ENCODE results near the gene TGM4. TPM values are rescaled to one million over a fixed set of nuclear protein-coding genes. Genes with fewer than 3 reads are reported as not detected.

TGM4 gene
- total and polyA plus RNA-seq, 2 experiments from 2014 or later, result not detected

DNA sequence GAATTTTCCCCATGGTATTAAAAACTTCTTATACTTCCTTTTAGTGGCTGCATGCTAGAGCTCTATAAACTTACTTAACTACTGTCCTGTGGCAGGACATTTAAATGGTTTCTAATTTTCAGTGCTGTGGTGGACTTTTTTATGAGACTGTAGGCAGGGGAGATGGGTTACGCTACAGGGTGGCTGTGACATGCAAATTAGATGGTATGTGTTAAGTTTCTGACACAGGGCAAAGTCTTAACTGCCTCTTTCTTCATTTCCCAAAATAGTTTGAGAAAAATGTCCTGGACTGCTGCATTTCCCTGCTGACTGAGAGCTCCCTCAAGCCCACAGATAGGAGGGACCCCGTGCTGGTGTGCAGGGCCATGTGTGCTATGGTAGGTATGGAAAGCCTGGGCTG lies 22.0 kb downstream of the TGM4 start:
- H3K9me3 Mint-ChIP-seq, result no peaks in the 10 kb centered on the region; the same call in 2 of the 3 replicates
- ATAC-seq (no peak), DNase-seq (ENCODE audit: low spot score) (no peak)
- H3K27me3 Mint-ChIP-seq (ENCODE audit: insufficient read depth, low read depth, poor library complexity), result peaks cover 12% of the 10 kb centered on the region
- H3K79me2 ChIP-seq (replicated peaks; ENCODE audit: insufficient read depth), result no peaks in the 10 kb centered on the region
- H3K4me3 Mint-ChIP-seq, result no peak overlapping the region
- H3K9me2 ChIP-seq (ENCODE audit: insufficient read depth), result no peaks in the 10 kb centered on the region
- H3K4me1 Mint-ChIP-seq, result peaks cover 18% of the 10 kb centered on the region
- TF ChIP-seq JUNB (IDR thresholded peaks at IDR 0.05; ENCODE audit: unreplicated experiment) (no peak), CREB1 (CRISPR knock-in tag; IDR thresholded peaks at IDR 0.05; ENCODE audit: low read depth) (no peak), NANOG (IDR thresholded peaks at IDR 0.05; ENCODE audit: borderline replicate concordance) (no peak), EZH2 (IDR thresholded peaks at IDR 0.05; ENCODE audit: low read depth, unreplicated experiment) (no peak), EZH2phosphoT487 (IDR thresholded peaks at IDR 0.05; ENCODE audit: unreplicated experiment) (no peak), ZNF331 (CRISPR knock-in tag; IDR thresholded peaks at IDR 0.05; ENCODE audit: low read depth) (no peak)
- TF ChIP-seq, protein P1, sequence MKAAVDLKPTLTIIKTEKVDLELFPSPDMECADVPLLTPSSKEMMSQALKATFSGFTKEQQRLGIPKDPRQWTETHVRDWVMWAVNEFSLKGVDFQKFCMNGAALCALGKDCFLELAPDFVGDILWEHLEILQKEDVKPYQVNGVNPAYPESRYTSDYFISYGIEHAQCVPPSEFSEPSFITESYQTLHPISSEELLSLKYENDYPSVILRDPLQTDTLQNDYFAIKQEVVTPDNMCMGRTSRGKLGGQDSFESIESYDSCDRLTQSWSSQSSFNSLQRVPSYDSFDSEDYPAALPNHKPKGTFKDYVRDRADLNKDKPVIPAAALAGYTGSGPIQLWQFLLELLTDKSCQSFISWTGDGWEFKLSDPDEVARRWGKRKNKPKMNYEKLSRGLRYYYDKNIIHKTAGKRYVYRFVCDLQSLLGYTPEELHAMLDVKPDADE (IDR thresholded peaks at IDR 0.05), result no peak
- no peaks in the 10 kb centered on the region for H3K36me3 Mint-ChIP-seq (ENCODE audit: low read depth)
- no peak overlapping the region for H3K27ac ChIP-seq (ENCODE audit: low read depth)
- no peak overlapping the region for H3K4me3 ChIP-seq
- no peaks in the 10 kb centered on the region for H3F3A ChIP-seq (replicated peaks; ENCODE audit: low read depth)
- no peak overlapping the region for H3K27ac Mint-ChIP-seq
- H3K36me3 ChIP-seq (ENCODE audit: insufficient read depth), result no peaks in the 10 kb centered on the region
- no peaks in the 10 kb centered on the region for H4K20me1 ChIP-seq (replicated peaks; ENCODE audit: insufficient read depth)
- H3K4me1 ChIP-seq (ENCODE audit: insufficient read depth), result no peaks in the 10 kb centered on the region; the same call in 1 of the 2 replicates
- no peak overlapping the region for H2AFZ ChIP-seq
- no peaks in the 10 kb centered on the region for H3K27me3 ChIP-seq (ENCODE audit: insufficient read depth)
- H3K4me2 ChIP-seq, result no peak overlapping the region

DNA sequence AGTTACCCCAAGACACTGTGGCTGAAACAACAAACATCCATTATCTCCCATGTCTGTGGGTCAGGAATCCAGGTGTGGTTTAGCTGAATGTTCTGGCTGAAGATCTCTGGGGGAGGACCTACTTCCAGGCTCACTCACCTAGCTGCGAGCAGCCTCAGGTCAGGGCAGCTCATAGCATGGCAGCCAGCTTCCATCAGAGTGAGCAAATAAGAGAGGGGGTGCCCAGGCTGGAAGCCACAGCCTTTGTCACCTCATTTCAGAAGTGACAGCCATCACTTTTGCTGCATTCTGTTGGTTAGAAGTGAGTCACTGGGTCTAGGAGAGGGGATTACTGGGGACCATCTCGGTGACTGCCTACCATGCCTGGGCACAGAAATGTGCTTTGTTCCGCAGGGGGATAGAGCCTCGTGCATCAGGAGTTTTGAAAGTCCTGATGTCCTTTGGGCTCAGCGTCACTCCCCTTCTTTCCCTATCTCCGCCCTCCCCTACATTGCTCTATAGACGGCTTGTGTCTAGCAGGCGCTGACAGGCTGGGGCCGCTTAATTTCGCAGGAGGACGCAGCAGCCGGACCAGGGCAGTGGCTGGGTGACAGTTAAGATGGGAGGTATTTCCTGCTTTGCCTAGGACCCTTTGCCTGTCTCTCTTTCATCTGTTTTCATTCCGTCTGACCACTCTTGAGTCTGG lies 25.4 kb downstream of the TGM4 start:
- no peak overlapping the region for H3K4me3 Mint-ChIP-seq
- Histone ChIP-seq H3K27ac (ENCODE audit: low read depth) (no peak overlapping the region), H3K36me3 (ENCODE audit: insufficient read depth) (no peaks in the 10 kb centered on the region), H3K9me2 (ENCODE audit: insufficient read depth) (no peaks in the 10 kb centered on the region), H3K27me3 (ENCODE audit: insufficient read depth) (no peaks in the 10 kb centered on the region), H2AFZ (peak overlapping the region; percentile 91), H3K4me3 (no peak overlapping the region), H4K20me1 (replicated peaks; ENCODE audit: insufficient read depth) (no peaks in the 10 kb centered on the region), H3F3A (replicated peaks; ENCODE audit: low read depth) (no peaks in the 10 kb centered on the region), H3K4me1 (ENCODE audit: insufficient read depth) (no peaks in the 10 kb centered on the region; the same call in 1 of the 2 replicates), H3K4me2 (no peak overlapping the region), H3K79me2 (replicated peaks; ENCODE audit: insufficient read depth) (no peaks in the 10 kb centered on the region)
- H3K27ac Mint-ChIP-seq, result no peak overlapping the region
- H3K27me3 Mint-ChIP-seq (ENCODE audit: insufficient read depth, low read depth, poor library complexity), result peaks cover 13% of the 10 kb centered on the region
- H3K4me1 Mint-ChIP-seq, result peaks cover 18% of the 10 kb centered on the region
- ATAC-seq (peak; percentile 41), DNase-seq (ENCODE audit: low spot score) (no peak)
- H3K9me3 Mint-ChIP-seq, result no peaks in the 10 kb centered on the region
- no peaks in the 10 kb centered on the region for H3K36me3 Mint-ChIP-seq (ENCODE audit: low read depth)
- TF ChIP-seq ZNF462 (CRISPR knock-in tag; IDR thresholded peaks at IDR 0.05) (no peak), STAT1 (IDR thresholded peaks at IDR 0.05; ENCODE audit: unreplicated experiment) (no peak), POLR2AphosphoS5 (IDR thresholded peaks at IDR 0.05; ENCODE audit: low read depth) (no peak), ZNF114 (CRISPR knock-in tag; IDR thresholded peaks at IDR 0.05) (no peak), ZNF331 (CRISPR knock-in tag; IDR thresholded peaks at IDR 0.05; ENCODE audit: low read depth) (no peak)
- TF ChIP-seq, protein P2, sequence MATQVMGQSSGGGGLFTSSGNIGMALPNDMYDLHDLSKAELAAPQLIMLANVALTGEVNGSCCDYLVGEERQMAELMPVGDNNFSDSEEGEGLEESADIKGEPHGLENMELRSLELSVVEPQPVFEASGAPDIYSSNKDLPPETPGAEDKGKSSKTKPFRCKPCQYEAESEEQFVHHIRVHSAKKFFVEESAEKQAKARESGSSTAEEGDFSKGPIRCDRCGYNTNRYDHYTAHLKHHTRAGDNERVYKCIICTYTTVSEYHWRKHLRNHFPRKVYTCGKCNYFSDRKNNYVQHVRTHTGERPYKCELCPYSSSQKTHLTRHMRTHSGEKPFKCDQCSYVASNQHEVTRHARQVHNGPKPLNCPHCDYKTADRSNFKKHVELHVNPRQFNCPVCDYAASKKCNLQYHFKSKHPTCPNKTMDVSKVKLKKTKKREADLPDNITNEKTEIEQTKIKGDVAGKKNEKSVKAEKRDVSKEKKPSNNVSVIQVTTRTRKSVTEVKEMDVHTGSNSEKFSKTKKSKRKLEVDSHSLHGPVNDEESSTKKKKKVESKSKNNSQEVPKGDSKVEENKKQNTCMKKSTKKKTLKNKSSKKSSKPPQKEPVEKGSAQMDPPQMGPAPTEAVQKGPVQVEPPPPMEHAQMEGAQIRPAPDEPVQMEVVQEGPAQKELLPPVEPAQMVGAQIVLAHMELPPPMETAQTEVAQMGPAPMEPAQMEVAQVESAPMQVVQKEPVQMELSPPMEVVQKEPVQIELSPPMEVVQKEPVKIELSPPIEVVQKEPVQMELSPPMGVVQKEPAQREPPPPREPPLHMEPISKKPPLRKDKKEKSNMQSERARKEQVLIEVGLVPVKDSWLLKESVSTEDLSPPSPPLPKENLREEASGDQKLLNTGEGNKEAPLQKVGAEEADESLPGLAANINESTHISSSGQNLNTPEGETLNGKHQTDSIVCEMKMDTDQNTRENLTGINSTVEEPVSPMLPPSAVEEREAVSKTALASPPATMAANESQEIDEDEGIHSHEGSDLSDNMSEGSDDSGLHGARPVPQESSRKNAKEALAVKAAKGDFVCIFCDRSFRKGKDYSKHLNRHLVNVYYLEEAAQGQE (IDR thresholded peaks at IDR 0.05; ENCODE audit: unreplicated experiment), result no peak
